Lower leg skin (tissue), 4 donors: ENCODE results near the gene CEP57. TPM values are rescaled to one million over a fixed set of nuclear protein-coding genes. Genes with fewer than 3 reads are reported as not detected.

Experiments
- DNase-seq, 2 donors: peaks; one replicate each; pipeline ENCODE4 v3.0.0-alpha.2; 2019; ENCODE audit warnings: low spot score in 2 of 2
- H3K4me3 ChIP-seq: fragments of 200-600 bp; sonication (generic); 2 replicates; pipeline ENCODE4 v1.5.1; 2017; ENCODE audit warnings: mild to moderate bottlenecking, low read depth; ENCODE audit not compliant: poor library complexity, severe bottlenecking
- POLR2A ChIP-seq, 2 donors: fragments of 450-650 bp; IDR thresholded peaks; one replicate each; pipeline ENCODE4 v1.6.1; 2016 to 2017; ENCODE audit warnings: antibody characterized with exemption in 2 of 2, mild to moderate bottlenecking in 1 of 2, moderate library complexity in 1 of 2
- WGBS, 2 donors: methylation state at CpG; one replicate each; pipeline ENCODE4 v1.1.5; 2018; 5-methylcytosine and 5-hydroxymethylcytosine counted together
- intact Hi-C: fragments of 100-400 bp; cut with DNase I; formaldehyde crosslinking; loops from one replicate; pipeline ENCODE4 v1.15.0; 2023; ENCODE audit warnings: low total_unique reads
- total RNA-seq, 4 donors: library from RNA; depleted of rRNA; stranded (reverse); fragments of >200 nt; gene quantifications; one replicate each; pipeline ENCODE4 v1.1.0, GENCODE V29; 2016
- TF ChIP-seq, protein P1 (sequence below), 3 donors: fragments of 450-650 bp; IDR thresholded peaks; one replicate each; pipeline ENCODE4 v1.5.1; 2016; ENCODE audit warnings: antibody characterized with exemption in 3 of 3, mild to moderate bottlenecking in 3 of 3, moderate library complexity in 2 of 3

Gene CEP57
- total RNA-seq, 4 donors from 2014 or later, result 19.7 to 31.4 (median 28.2) TPM

DNA sequence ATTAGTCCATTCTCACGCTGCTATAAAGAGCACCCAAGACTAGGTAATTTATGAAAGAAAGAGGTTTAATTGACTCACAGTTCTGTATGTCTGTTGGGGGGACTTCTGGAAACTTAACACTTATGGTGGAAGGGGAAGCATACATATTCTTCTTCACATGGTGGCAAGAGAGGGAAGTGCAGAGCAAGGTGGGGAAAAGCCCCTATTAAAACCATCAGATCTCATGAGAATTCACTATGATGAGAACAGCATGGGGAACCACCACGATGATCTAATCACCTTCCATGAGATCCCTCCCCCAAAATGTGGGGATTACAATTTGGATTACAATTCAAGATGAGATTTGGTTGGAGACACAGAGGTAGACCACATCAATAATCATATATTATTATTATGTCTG, 25.7 kb downstream of the CEP57 start:
- DNase-seq, result no peak
- TF ChIP-seq, protein P1, sequence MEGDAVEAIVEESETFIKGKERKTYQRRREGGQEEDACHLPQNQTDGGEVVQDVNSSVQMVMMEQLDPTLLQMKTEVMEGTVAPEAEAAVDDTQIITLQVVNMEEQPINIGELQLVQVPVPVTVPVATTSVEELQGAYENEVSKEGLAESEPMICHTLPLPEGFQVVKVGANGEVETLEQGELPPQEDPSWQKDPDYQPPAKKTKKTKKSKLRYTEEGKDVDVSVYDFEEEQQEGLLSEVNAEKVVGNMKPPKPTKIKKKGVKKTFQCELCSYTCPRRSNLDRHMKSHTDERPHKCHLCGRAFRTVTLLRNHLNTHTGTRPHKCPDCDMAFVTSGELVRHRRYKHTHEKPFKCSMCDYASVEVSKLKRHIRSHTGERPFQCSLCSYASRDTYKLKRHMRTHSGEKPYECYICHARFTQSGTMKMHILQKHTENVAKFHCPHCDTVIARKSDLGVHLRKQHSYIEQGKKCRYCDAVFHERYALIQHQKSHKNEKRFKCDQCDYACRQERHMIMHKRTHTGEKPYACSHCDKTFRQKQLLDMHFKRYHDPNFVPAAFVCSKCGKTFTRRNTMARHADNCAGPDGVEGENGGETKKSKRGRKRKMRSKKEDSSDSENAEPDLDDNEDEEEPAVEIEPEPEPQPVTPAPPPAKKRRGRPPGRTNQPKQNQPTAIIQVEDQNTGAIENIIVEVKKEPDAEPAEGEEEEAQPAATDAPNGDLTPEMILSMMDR (IDR thresholded peaks at IDR 0.05), result no peak
- TF ChIP-seq POLR2A (IDR thresholded peaks at IDR 0.05), result no peak
- 96 to 98% methylated on average over 2 of the region's 2 CpGs for WGBS, 2 donors
- intact Hi-C loops, result no loop called here
- H3K4me3 ChIP-seq, result no peak overlapping the region

DNA sequence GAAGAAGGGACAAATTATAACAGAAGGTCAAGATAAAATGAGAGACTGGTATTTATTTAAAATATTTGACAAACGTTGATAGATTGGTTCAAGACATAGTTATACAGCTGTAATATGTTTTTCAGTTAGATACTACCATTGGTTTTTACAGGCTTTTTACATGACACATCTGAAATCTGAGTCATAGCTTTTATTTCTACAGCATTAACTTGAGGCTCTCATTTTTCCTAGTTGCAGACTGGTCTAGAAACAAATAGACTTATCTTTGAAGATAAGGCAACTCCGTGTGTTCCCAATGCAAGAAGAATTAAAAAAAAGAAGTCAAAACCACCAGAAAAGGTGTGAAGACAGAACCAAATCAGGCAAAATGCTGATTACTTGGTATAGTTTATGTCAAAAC, 31.3 kb downstream of the CEP57 start:
- no peak overlapping the region for H3K4me3 ChIP-seq
- intact Hi-C loops, result no loop called here
- TF ChIP-seq, protein P1 (IDR thresholded peaks at IDR 0.05), result no peak
- no peak for TF ChIP-seq POLR2A (IDR thresholded peaks at IDR 0.05)
- no peak for DNase-seq
- WGBS, 2 donors, result 81 to 91% methylated on average over 2 of the region's 2 CpGs

DNA sequence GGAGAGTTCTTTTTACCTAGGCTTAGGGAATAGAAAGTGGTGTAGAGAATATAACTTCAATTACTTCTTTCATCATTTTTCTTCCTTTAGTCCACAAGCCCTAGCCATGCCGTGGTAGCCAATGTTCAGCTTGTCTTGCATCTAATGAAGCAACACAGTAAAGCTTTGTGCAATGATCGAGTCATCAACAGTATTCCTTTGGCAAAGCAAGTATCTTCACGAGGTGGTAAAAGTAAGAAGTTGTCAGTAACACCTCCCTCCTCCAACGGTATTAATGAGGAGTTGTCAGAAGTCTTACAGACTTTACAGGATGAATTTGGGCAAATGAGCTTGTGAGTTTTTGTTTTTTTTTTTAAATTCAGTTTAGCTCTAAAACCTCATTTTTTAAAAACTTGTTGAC, 37.4 kb downstream of the CEP57 start:
- TF ChIP-seq, protein P1 (IDR thresholded peaks at IDR 0.05), result no peak
- no peak for TF ChIP-seq POLR2A (IDR thresholded peaks at IDR 0.05)
- intact Hi-C loops, result no loop called here
- H3K4me3 ChIP-seq, result no peak overlapping the region
- 87 to 90% methylated on average over 4 of the region's 4 CpGs for WGBS, 2 donors
- no peak for DNase-seq

GRCh38 chr11:95829580-95830259, 39.4 kb downstream of the CEP57 start:
- intact Hi-C loops, result no loop called here
- TF ChIP-seq POLR2A (IDR thresholded peaks at IDR 0.05), result no peak
- TF ChIP-seq, protein P1 (IDR thresholded peaks at IDR 0.05), result no peak
- no peak overlapping the region for H3K4me3 ChIP-seq
- WGBS, 2 donors, result 81 to 96% methylated on average over 1 of the region's 1 CpG
- DNase-seq, result no peak

- TF ChIP-seq POLR2A (IDR thresholded peaks at IDR 0.05), result no peak
- TF ChIP-seq, protein P1 (IDR thresholded peaks at IDR 0.05), result no peak
- DNase-seq, result no peak
- no peak overlapping the region for H3K4me3 ChIP-seq
- intact Hi-C loops, result no loop called here
- 67 to 70% methylated on average over 2 of the region's 2 CpGs for WGBS, 2 donors
Observed at GRCh38 chr11:95831198-95831883, 41.0 kb downstream of the CEP57 start.
